Measurements from ENCODE around the gene C5orf47.

- TF ChIP-seq, protein P1, sequence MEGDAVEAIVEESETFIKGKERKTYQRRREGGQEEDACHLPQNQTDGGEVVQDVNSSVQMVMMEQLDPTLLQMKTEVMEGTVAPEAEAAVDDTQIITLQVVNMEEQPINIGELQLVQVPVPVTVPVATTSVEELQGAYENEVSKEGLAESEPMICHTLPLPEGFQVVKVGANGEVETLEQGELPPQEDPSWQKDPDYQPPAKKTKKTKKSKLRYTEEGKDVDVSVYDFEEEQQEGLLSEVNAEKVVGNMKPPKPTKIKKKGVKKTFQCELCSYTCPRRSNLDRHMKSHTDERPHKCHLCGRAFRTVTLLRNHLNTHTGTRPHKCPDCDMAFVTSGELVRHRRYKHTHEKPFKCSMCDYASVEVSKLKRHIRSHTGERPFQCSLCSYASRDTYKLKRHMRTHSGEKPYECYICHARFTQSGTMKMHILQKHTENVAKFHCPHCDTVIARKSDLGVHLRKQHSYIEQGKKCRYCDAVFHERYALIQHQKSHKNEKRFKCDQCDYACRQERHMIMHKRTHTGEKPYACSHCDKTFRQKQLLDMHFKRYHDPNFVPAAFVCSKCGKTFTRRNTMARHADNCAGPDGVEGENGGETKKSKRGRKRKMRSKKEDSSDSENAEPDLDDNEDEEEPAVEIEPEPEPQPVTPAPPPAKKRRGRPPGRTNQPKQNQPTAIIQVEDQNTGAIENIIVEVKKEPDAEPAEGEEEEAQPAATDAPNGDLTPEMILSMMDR (IDR thresholded peaks at IDR 0.05): peak in 1 of 3 donors; percentile 35
- no peak for TF ChIP-seq POLR2A (IDR thresholded peaks at IDR 0.05)
Measured at GRCh38 chr5:173984218-173984617, 4.8 kb upstream of the C5orf47 start.

Measured in breast epithelium (tissue), 3 donors.